NCI-H774 (cell line): ENCODE results near the gene NRGN.

Source experiments
- DNase-seq: peaks from one replicate; lab custom pipeline; 2025; lab: John Stamatoyannopoulos, UW

The NRGN gene

GRCh38 chr11:124791626-124792341 is 52.0 kb downstream of the NRGN start:
- DNase-seq = no peak

- peak; percentile 16 for DNase-seq
Observed at GRCh38 chr11:124793466-124794278, 53.9 kb downstream of the NRGN start.

- DNase-seq = no peak
Observed at GRCh38 chr11:124796312-124796711, 56.6 kb downstream of the NRGN start.
